GM23248 (cell line): Measurements from ENCODE around the gene THYN1.

ENCODE experiments used
- EZH2 ChIP-seq: fragments of 200-600 bp; sonication (generic); IDR thresholded peaks from 2 replicates; pipeline ENCODE4 v1.6.1; 2018; ENCODE audit warnings: antibody characterized with exemption, mild to moderate bottlenecking; ENCODE audit not compliant: insufficient read depth, poor library complexity, severe bottlenecking
- EZH2phosphoT487 ChIP-seq: fragments of 200-600 bp; sonication (generic); IDR thresholded peaks from 2 replicates; pipeline ENCODE4 v1.6.1; 2018; ENCODE audit warnings: antibody characterized with exemption, moderate library complexity, mild to moderate bottlenecking, low read depth; ENCODE audit not compliant: insufficient read depth

- TF ChIP-seq EZH2phosphoT487 = no peak
- no peak for TF ChIP-seq EZH2
These were observed 7.4 kb upstream of the THYN1 start for GRCh38 chr11:134260503-134260902.
